HCT116 (cell line): ENCODE results near the gene TDG.

Source experiments
- CTCF ChIP-seq, 3 experiments: fragments of 200-600 bp in 1 of 3; sonication (generic) in 1 of 3; IDR thresholded peaks in 2 of 3; conservative IDR thresholded peaks in 1 of 3; 2 replicates each; pipeline ENCODE4 v1.5.1; 2012 to 2017; ENCODE audit warnings: low read depth in 2 of 3, low read length in 2 of 3, antibody characterized with exemption in 1 of 3, borderline replicate concordance in 1 of 3, control low read depth in 1 of 3, mild to moderate bottlenecking in 1 of 3, mixed read lengths in 1 of 3, mixed run types in 1 of 3, moderate library complexity in 1 of 3; ENCODE audit not compliant: insufficient read depth in 1 of 3
- POLR2A ChIP-seq: IDR thresholded peaks from 2 replicates; pipeline ENCODE4 v1.7.0; 2011; ENCODE audit warnings: borderline replicate concordance; ENCODE audit not compliant: insufficient read depth, insufficient read length; ENCODE audit errors: extremely low read depth
- POLR2AphosphoS5 ChIP-seq: IDR thresholded peaks from 2 replicates; pipeline ENCODE4 v1.6.1; 2011; ENCODE audit warnings: mild to moderate bottlenecking, low read depth, low read length, moderate library complexity

GRCh38 chr12:104026841-104027599 is 61.3 kb downstream of the TDG start:
- no peak for TF ChIP-seq POLR2A
- no peak for TF ChIP-seq CTCF (IDR thresholded peaks at IDR 0.05 in 2 of 3, conservative IDR thresholded peaks at IDR 0.05 in 1 of 3; ENCODE audit: borderline replicate concordance in 1 of 3, insufficient read depth in 1 of 3, low read depth in 2 of 3, low read length in 2 of 3)
- no peak for TF ChIP-seq POLR2AphosphoS5
